Stimulated activated naive CD8-positive, alpha-beta T cell treated with anti-CD3 and anti-CD28 coated beads, Interleukin-15, Interleukin-2, amounts not matched to agents 100 ng/mL and 50 ng/mL, for 24 hours (primary cell): Measurements from ENCODE around the gene POGLUT3.

ENCODE experiments used
- H3K27ac Mint-ChIP-seq: one replicate; pipeline ENCODE4 v1.8.0; 2021; ENCODE audit warnings: mild to moderate bottlenecking, mixed read lengths
- H3K27me3 Mint-ChIP-seq: one replicate; pipeline ENCODE4 v1.8.0; 2021; ENCODE audit warnings: mixed read lengths
- H3K36me3 Mint-ChIP-seq: one replicate; pipeline ENCODE4 v1.8.0; 2021; ENCODE audit warnings: low read depth, mixed read lengths
- H3K4me1 Mint-ChIP-seq: one replicate; pipeline ENCODE4 v1.8.0; 2021; ENCODE audit warnings: low read depth, mixed read lengths
- H3K4me3 Mint-ChIP-seq: one replicate; pipeline ENCODE4 v1.8.0; 2021; ENCODE audit warnings: mild to moderate bottlenecking, mixed read lengths
- H3K9me3 Mint-ChIP-seq: one replicate; pipeline ENCODE4 v1.8.0; 2021; ENCODE audit warnings: mixed read lengths

The POGLUT3 gene

GRCh38 chr11:108516125-108516524 lies 17.9 kb upstream of the POGLUT3 start:
- no peaks in the 10 kb centered on the region for H3K4me1 Mint-ChIP-seq
- no peak overlapping the region for H3K27ac Mint-ChIP-seq
- no peak overlapping the region for H3K4me3 Mint-ChIP-seq
- H3K36me3 Mint-ChIP-seq: peaks cover 20% of the 10 kb centered on the region
- H3K9me3 Mint-ChIP-seq: no peaks in the 10 kb centered on the region
- peaks cover 5% of the 10 kb centered on the region for H3K27me3 Mint-ChIP-seq

- Mint-ChIP-seq H3K9me3 (no peaks in the 10 kb centered on the region), H3K4me3 (no peak overlapping the region), H3K4me1 (no peaks in the 10 kb centered on the region), H3K36me3 (peaks cover 20% of the 10 kb centered on the region), H3K27ac (no peak overlapping the region), H3K27me3 (peaks cover 5% of the 10 kb centered on the region)
These were observed 14.5 kb upstream of the POGLUT3 start for GRCh38 chr11:108512708-108513107.

- Mint-ChIP-seq H3K27me3 (peaks cover 5% of the 10 kb centered on the region), H3K27ac (no peak overlapping the region), H3K9me3 (no peaks in the 10 kb centered on the region), H3K4me3 (no peak overlapping the region), H3K4me1 (no peaks in the 10 kb centered on the region), H3K36me3 (peaks cover 20% of the 10 kb centered on the region)
These were observed 13.8 kb upstream of the POGLUT3 start for GRCh38 chr11:108511851-108512474.

DNA sequence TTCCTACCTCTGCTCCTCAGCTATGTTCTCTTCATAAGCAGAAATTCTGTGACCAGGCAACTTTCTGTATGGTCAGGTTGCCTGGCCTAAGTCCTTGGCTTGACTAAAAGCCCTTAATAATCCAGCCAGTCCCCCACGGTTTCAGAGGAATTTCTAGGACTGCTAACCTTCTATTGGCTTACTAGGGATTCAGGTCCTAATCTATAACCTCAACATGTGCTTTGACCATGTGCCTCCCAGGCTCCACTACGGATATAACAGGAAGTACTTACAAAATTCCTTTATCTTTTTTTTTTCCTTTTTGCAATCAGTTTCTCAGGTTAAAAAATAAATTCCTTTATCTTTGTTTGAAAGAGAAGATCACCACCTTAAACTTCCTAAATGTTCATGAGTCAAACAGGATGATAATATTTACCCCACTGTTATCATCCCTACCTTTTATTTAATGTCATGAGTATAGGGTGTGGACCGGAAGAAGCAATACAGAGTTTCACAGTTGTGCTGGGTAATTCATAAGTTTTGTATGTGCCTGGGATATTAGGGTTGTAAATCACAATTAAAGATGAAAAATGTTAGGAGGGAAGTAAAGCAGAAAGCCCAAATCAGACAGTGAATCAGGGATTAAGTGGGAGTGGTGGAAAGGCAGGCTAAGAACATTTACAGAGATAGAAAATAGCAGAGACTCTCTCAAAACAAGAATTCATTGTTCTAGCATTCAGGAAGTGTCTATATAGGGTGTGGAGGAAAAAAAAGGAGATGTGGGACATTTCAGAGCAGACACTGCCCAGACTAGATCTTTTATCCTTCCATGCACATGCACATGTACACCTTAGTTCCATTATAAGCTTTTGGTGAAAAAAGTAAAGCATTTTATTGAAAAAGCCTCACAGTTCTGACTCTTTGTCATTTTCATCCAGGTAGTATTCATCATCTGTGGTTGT lies 10.7 kb upstream of the POGLUT3 start:
- Mint-ChIP-seq H3K4me3 (no peak overlapping the region), H3K9me3 (no peaks in the 10 kb centered on the region), H3K4me1 (no peaks in the 10 kb centered on the region), H3K27ac (no peak overlapping the region), H3K36me3 (peaks cover 13% of the 10 kb centered on the region), H3K27me3 (peaks cover 5% of the 10 kb centered on the region)

DNA sequence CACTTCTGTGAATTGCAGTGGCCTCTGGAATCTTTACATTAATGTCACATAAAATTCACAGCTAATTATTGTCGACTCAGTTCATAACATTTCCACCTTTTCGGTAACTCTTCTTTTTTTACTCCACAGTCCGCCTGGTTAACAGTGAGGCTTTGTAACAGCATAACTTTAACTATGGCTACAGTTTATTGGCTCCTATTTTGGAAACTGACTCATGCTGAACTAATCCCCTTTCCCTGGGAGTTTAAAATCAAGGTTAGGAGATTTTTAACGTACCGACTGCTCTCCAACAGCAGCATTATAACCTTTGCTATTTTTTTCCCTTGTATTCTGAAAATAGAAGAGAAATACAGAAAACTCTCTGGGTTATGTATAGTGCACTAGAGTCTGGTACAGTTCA lies 3.2 kb upstream of the POGLUT3 start:
- Mint-ChIP-seq H3K4me3 (no peak overlapping the region), H3K4me1 (peaks cover 24% of the 10 kb centered on the region), H3K27me3 (no peaks in the 10 kb centered on the region), H3K9me3 (no peaks in the 10 kb centered on the region), H3K27ac (no peak overlapping the region), H3K36me3 (no peaks in the 10 kb centered on the region)

DNA sequence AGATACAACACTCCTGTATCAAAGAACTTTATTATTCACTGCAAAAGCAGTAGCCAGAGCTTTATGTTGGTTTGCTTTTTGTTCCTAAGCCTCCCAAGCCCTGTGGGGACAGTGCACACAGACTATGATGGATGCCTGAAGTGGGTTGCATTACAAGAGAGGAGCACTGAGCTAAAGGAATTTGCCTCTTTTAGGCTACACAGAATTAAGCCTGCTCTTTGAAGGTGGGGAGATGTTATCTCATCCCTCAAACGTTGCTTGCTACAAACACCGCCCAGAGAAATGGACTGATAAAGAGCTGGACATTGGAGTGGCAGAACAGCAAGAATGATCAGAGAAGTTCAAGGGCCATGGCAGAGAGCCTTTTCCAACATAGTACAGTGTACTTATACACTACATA lies 2.5 kb upstream of the POGLUT3 start:
- Mint-ChIP-seq H3K9me3 (no peaks in the 10 kb centered on the region), H3K27ac (no peak overlapping the region), H3K4me3 (no peak overlapping the region), H3K36me3 (no peaks in the 10 kb centered on the region), H3K4me1 (peaks cover 28% of the 10 kb centered on the region), H3K27me3 (no peaks in the 10 kb centered on the region)

GRCh38 chr11:108500169-108500568 lies 2.0 kb upstream of the POGLUT3 start:
- no peaks in the 10 kb centered on the region for H3K36me3 Mint-ChIP-seq
- H3K27ac Mint-ChIP-seq: no peak overlapping the region
- peaks cover 28% of the 10 kb centered on the region for H3K4me1 Mint-ChIP-seq
- no peaks in the 10 kb centered on the region for H3K9me3 Mint-ChIP-seq
- H3K4me3 Mint-ChIP-seq: no peak overlapping the region
- no peaks in the 10 kb centered on the region for H3K27me3 Mint-ChIP-seq

DNA sequence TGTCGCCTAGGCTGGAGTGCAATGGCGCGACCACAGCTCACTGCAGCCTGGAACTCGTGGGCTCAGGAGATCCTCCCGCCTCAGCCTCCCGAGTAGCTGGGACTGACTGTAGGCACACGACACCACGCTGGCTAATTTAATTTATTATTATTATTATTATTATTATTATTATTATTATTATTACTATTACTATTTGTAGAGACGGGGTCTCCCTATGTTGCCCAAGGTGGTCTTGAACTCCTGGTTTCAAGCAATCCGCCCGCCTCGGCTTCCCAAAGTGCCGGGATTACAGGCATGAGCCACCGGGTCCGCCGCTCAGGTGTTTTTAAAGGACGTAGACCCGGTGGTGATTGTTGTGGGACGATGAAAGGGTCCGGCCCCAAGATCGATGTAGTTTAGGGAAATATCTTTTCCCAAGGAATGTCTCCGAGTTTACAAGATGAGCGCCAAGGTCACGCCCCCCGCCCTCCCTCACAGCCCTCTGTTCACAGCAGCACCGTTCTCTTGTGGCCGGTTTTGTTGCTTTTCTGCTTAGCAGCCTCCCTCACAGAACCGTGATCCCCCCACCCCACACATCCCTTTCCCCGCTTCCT lies 728 bp upstream of the POGLUT3 start:
- Mint-ChIP-seq H3K9me3 (no peaks in the 10 kb centered on the region), H3K4me1 (peaks cover 28% of the 10 kb centered on the region), H3K4me3 (peak overlapping the region; percentile 86), H3K27ac (peak overlapping the region; percentile 93), H3K36me3 (no peaks in the 10 kb centered on the region), H3K27me3 (no peaks in the 10 kb centered on the region)

DNA sequence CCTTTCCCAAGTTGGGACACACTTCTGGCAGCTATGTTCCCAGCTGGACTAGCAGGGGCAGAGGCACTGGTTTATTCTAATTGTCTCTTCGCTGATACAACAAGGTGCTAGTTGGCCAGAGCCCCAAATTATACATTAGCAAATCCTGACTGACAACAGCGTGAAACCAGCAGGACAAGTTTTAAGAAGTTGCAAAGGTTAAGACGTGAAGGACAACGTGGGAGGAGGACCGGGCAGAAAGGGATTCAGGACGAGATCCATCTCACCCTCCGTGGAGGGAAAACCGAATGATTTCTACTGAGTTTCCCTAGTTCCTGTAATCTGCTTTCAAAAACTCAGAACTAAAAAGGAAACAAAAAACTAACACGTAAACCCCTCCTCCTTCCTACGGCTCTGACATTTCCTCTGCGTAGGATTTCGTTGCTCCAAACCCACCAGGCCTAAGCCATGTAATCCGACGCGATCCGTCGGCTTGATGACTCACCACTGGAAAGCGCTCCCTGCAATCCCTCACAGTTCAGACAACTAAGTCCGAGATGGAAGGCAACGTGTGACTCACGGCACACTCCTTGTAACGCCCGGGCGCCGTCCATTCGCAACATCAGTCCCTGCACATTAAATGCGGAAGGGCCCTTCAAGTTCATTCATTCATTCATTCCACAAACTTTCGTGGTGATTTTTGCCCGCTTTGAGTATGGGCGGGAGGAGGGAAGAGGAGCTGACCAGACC lies 703 bp downstream of the POGLUT3 start:
- Mint-ChIP-seq H3K27ac (peak overlapping the region; percentile 99), H3K4me1 (peaks cover 28% of the 10 kb centered on the region), H3K36me3 (no peaks in the 10 kb centered on the region), H3K27me3 (no peaks in the 10 kb centered on the region), H3K9me3 (no peaks in the 10 kb centered on the region), H3K4me3 (peak overlapping the region; percentile 92)

GRCh38 chr11:108496643-108497256 lies 1.4 kb downstream of the POGLUT3 start:
- H3K4me1 Mint-ChIP-seq: peaks cover 28% of the 10 kb centered on the region
- H3K36me3 Mint-ChIP-seq: no peaks in the 10 kb centered on the region
- no peaks in the 10 kb centered on the region for H3K9me3 Mint-ChIP-seq
- H3K4me3 Mint-ChIP-seq: peak overlapping the region; percentile 92
- H3K27me3 Mint-ChIP-seq: no peaks in the 10 kb centered on the region
- H3K27ac Mint-ChIP-seq: peak overlapping the region; percentile 99

DNA sequence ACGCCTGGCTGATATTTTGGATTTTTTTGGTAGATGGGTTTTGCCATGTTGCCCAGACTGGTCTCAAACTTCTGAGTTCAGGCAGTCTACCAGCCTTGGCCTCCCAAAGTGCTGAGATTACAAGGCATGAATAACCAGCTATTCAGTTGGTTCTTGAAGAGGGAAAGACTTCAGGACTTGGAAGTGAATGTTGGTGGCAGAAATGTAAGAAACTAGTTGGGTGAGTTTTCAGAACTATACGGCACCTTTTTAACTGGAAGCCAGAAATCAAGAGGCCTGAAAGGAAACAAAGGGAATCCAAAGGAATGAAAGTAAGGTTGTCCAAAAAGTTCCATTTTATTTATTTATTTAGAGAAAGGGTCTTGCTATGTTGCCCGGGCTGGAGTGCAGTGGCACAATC lies 2.9 kb downstream of the POGLUT3 start:
- no peak overlapping the region for H3K27ac Mint-ChIP-seq
- peaks cover 28% of the 10 kb centered on the region for H3K4me1 Mint-ChIP-seq
- no peak overlapping the region for H3K4me3 Mint-ChIP-seq

DNA sequence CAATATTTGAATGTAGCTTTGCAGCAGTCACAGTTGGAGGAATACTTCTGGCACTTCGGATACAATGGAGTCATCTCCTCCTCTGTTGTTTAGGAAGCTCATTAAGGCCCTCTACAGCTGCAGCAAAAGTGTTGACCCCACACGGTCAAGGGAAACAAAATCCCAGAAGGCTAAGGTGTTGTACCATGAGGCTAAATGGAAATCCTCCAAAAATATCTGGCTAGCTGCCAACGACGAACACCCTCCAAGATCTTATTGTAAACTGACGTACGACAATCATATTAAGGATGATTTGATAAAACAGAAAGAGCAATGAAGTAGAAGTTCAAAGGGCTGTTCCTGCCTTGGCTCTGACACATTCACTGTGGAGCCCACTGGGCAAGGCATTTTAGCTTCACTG lies 4.0 kb downstream of the POGLUT3 start:
- Mint-ChIP-seq H3K4me3 (no peak overlapping the region), H3K36me3 (peaks cover 7% of the 10 kb centered on the region), H3K4me1 (peaks cover 24% of the 10 kb centered on the region), H3K27ac (no peak overlapping the region), H3K27me3 (no peaks in the 10 kb centered on the region), H3K9me3 (no peaks in the 10 kb centered on the region)

More for the DNA sequence above, 2.9 kb downstream of the POGLUT3 start:
- Mint-ChIP-seq H3K9me3 (no peaks in the 10 kb centered on the region), H3K36me3 (peaks cover 6% of the 10 kb centered on the region), H3K27me3 (no peaks in the 10 kb centered on the region)

DNA sequence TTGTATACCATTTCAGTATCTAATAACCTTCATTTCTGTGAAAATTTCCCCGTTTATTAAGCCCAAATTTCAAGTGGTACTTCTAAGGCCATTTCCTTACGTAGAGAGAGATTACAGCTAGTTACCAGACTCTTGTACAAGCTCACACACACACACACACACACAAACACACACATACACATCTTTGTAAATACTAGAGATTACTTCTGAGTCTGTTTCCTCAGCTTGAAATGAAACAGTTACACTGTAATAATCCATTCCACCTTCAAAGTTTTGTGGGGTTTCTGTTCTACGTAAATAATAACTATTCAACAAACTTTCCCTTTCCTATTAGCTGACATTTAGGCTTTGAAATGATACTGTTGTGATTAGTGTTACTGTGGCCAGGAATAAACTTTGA lies 6.2 kb downstream of the POGLUT3 start:
- Mint-ChIP-seq H3K27ac (no peak overlapping the region), H3K4me1 (peaks cover 10% of the 10 kb centered on the region), H3K4me3 (no peak overlapping the region)

DNA sequence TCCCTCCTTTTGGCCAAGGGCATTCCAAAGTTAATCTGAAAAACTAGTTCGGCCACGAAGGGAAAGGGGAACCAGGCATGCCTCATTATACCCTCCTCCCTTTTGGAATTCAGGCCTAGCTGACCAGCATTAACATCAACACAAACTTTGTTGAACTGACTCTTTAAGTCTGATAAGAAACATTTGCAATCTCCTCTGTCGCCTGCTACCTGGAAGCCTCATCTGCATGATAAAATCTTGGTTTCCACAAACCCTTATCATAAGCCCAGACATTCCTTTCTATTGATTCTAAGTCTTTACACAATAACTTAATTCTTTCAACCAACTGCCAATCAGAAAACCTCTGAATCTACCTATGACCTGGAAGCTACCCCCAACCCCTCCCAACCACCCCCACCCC lies 11.4 kb downstream of the POGLUT3 start:
- Mint-ChIP-seq H3K4me3 (no peak overlapping the region), H3K27me3 (no peaks in the 10 kb centered on the region), H3K27ac (no peak overlapping the region), H3K36me3 (peaks cover 62% of the 10 kb centered on the region), H3K4me1 (no peaks in the 10 kb centered on the region), H3K9me3 (no peaks in the 10 kb centered on the region)

More for the DNA sequence above, 6.2 kb downstream of the POGLUT3 start:
- Mint-ChIP-seq H3K36me3 (peaks cover 30% of the 10 kb centered on the region), H3K27me3 (no peaks in the 10 kb centered on the region), H3K9me3 (no peaks in the 10 kb centered on the region)
